ENCODE results near the gene MYO7B. TPM values are rescaled to one million over a fixed set of nuclear protein-coding genes. Genes with fewer than 3 reads are reported as not detected.

Gene MYO7B
- total and polyA plus RNA-seq, 5 experiments from 2014 or later: 0.21 to 0.58 (median 0.34) TPM; not detected in 1

- Mint-ChIP-seq H3K4me3 (no peak overlapping the region), H3K4me1 (peaks cover 2 to 29% (median 11%) of the 10 kb centered on the region in 4 donors), H3K27me3 (no peaks in the 10 kb centered on the region), H3K27ac (peak overlapping the region in 1 of 10 donors; percentile 56), H3K9me3 (no peaks in the 10 kb centered on the region), H3K36me3 (no peaks in the 10 kb centered on the region)
- no peak for DNase-seq
- ATAC-seq: no peak
- POLR2A ChIA-PET: interaction anchor here (0.5 kb wide), 1 partner anchor 218 kb away, joined by 6 read pairs; no protein-coding TSS in a partner anchor
Observed at GRCh38 chr2:127580167-127581049, 44.9 kb downstream of the MYO7B start.

GRCh38 chr2:127581050-127581345 lies 45.5 kb downstream of the MYO7B start:
- Mint-ChIP-seq H3K27me3 (no peaks in the 10 kb centered on the region), H3K36me3 (no peaks in the 10 kb centered on the region), H3K9me3 (no peaks in the 10 kb centered on the region), H3K4me3 (no peak overlapping the region), H3K27ac (no peak overlapping the region), H3K4me1 (peaks cover 2 to 23% (median 5%) of the 10 kb centered on the region in 4 donors)
- DNase-seq (no peak), ATAC-seq (no peak)
- POLR2A ChIA-PET: no interaction called here

GRCh38 chr2:127581516-127582490 lies 46.3 kb downstream of the MYO7B start:
- H3K27ac Mint-ChIP-seq: peak overlapping the region in 1 of 10 donors; percentile 3
- ATAC-seq (no peak), DNase-seq (no peak)
- no peaks in the 10 kb centered on the region for H3K36me3 Mint-ChIP-seq
- POLR2A ChIA-PET: no interaction called here
- peaks cover 0 to 20% (median 3%) of the 10 kb centered on the region in 4 donors for H3K4me1 Mint-ChIP-seq
- no peaks in the 10 kb centered on the region for H3K9me3 Mint-ChIP-seq
- no peaks in the 10 kb centered on the region for H3K27me3 Mint-ChIP-seq
- H3K4me3 Mint-ChIP-seq: no peak overlapping the region

- H3K27ac Mint-ChIP-seq: peak overlapping the region in 2 of 10 donors; percentile 8 to 19
Observed at GRCh38 chr2:127582863-127583861, 47.7 kb downstream of the MYO7B start.

GRCh38 chr2:127584047-127584446 lies 48.6 kb downstream of the MYO7B start:
- DNase-seq: no peak
- no peak for ATAC-seq
- Mint-ChIP-seq H3K4me1 (peaks cover 0 to under 1% (median 0%) of the 10 kb centered on the region in 4 donors), H3K36me3 (no peaks in the 10 kb centered on the region), H3K27ac (peak overlapping the region in 1 of 10 donors; percentile 19), H3K4me3 (no peak overlapping the region), H3K27me3 (no peaks in the 10 kb centered on the region), H3K9me3 (no peaks in the 10 kb centered on the region)
- POLR2A ChIA-PET: no interaction called here

More at GRCh38 chr2:127582863-127583861, 47.7 kb downstream of the MYO7B start:
- Mint-ChIP-seq H3K27me3 (no peaks in the 10 kb centered on the region), H3K4me3 (no peak overlapping the region), H3K36me3 (no peaks in the 10 kb centered on the region), H3K4me1 (peaks cover 0 to 7% (median 0%) of the 10 kb centered on the region in 4 donors), H3K9me3 (no peaks in the 10 kb centered on the region)
- DNase-seq (no peak), ATAC-seq (no peak)
- POLR2A ChIA-PET: no interaction called here

- no peak overlapping the region for H3K27ac Mint-ChIP-seq
- H3K4me1 Mint-ChIP-seq: no peaks in the 10 kb centered on the region
- H3K9me3 Mint-ChIP-seq: no peaks in the 10 kb centered on the region
- no peaks in the 10 kb centered on the region for H3K27me3 Mint-ChIP-seq
- H3K4me3 Mint-ChIP-seq: no peak overlapping the region
- H3K36me3 Mint-ChIP-seq: no peaks in the 10 kb centered on the region
- ATAC-seq: no peak
- DNase-seq: no peak
- POLR2A ChIA-PET: interaction anchor here (0.6 kb wide), 1 partner anchor 15 kb away, joined by 3 read pairs; no protein-coding TSS in a partner anchor
Observed at GRCh38 chr2:127584516-127585033, 49.1 kb downstream of the MYO7B start.

GRCh38 chr2:127585270-127585807 lies 49.9 kb downstream of the MYO7B start:
- DNase-seq (no peak), ATAC-seq (no peak)
- Mint-ChIP-seq H3K27me3 (no peaks in the 10 kb centered on the region), H3K4me3 (no peak overlapping the region), H3K36me3 (no peaks in the 10 kb centered on the region), H3K4me1 (no peaks in the 10 kb centered on the region), H3K9me3 (no peaks in the 10 kb centered on the region), H3K27ac (no peak overlapping the region)
- POLR2A ChIA-PET: no interaction called here

GRCh38 chr2:127586136-127586535 lies 50.7 kb downstream of the MYO7B start:
- H3K4me1 Mint-ChIP-seq: peaks cover 0 to 1% (median under 1%) of the 10 kb centered on the region in 4 donors
- no peak for ATAC-seq
- DNase-seq: no peak
- H3K9me3 Mint-ChIP-seq: no peaks in the 10 kb centered on the region
- H3K36me3 Mint-ChIP-seq: no peaks in the 10 kb centered on the region
- no peaks in the 10 kb centered on the region for H3K27me3 Mint-ChIP-seq
- H3K27ac Mint-ChIP-seq: no peak overlapping the region
- POLR2A ChIA-PET: no interaction called here
- H3K4me3 Mint-ChIP-seq: no peak overlapping the region

GRCh38 chr2:127586746-127587295 lies 51.3 kb downstream of the MYO7B start:
- H3K4me3 Mint-ChIP-seq: no peak overlapping the region
- no peaks in the 10 kb centered on the region for H3K36me3 Mint-ChIP-seq
- peaks cover 0 to 3% (median under 1%) of the 10 kb centered on the region in 4 donors for H3K4me1 Mint-ChIP-seq
- no peaks in the 10 kb centered on the region for H3K27me3 Mint-ChIP-seq
- no peaks in the 10 kb centered on the region for H3K9me3 Mint-ChIP-seq
- DNase-seq: no peak
- no peak overlapping the region for H3K27ac Mint-ChIP-seq
- POLR2A ChIA-PET: no interaction called here
- ATAC-seq: no peak

GRCh38 chr2:127588241-127588640 lies 52.8 kb downstream of the MYO7B start:
- Mint-ChIP-seq H3K9me3 (no peaks in the 10 kb centered on the region), H3K36me3 (no peaks in the 10 kb centered on the region), H3K4me1 (peaks cover 0 to 3% (median under 1%) of the 10 kb centered on the region in 4 donors), H3K4me3 (no peak overlapping the region), H3K27me3 (no peaks in the 10 kb centered on the region), H3K27ac (no peak overlapping the region)
- POLR2A ChIA-PET: no interaction called here
- DNase-seq: peak in 1 of 10 donors; percentile 26
- no peak for ATAC-seq

- H3K4me1 Mint-ChIP-seq: peaks cover 0 to 5% (median under 1%) of the 10 kb centered on the region in 4 donors
- DNase-seq: peak in 2 of 10 donors; percentile 7 to 53
- no peak for ATAC-seq
- H3K36me3 Mint-ChIP-seq: no peaks in the 10 kb centered on the region
- H3K27me3 Mint-ChIP-seq: no peaks in the 10 kb centered on the region
- H3K9me3 Mint-ChIP-seq: no peaks in the 10 kb centered on the region
- POLR2A ChIA-PET: no interaction called here
- H3K4me3 Mint-ChIP-seq: no peak overlapping the region
- no peak overlapping the region for H3K27ac Mint-ChIP-seq
Observed at GRCh38 chr2:127589358-127589757, 53.9 kb downstream of the MYO7B start.

Data from naive thymus-derived CD8-positive, alpha-beta T cell (primary cell).